Limb (tissue), 2 donors: ENCODE measurements around the gene PCSK1N.
"Not testable (repeated sequence)": the region's sequence is repeated elsewhere in the genome, so short reads cannot be mapped to it uniquely, and the experiment has no call there.

Experiments used
- DNase-seq, 2 donors: peaks; one replicate each; pipeline ENCODE4 v3.0.0-alpha.2; 2016; ENCODE audit errors: extremely low spot score in 2 of 2

Gene PCSK1N, protein sequence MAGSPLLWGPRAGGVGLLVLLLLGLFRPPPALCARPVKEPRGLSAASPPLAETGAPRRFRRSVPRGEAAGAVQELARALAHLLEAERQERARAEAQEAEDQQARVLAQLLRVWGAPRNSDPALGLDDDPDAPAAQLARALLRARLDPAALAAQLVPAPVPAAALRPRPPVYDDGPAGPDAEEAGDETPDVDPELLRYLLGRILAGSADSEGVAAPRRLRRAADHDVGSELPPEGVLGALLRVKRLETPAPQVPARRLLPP

DNA sequence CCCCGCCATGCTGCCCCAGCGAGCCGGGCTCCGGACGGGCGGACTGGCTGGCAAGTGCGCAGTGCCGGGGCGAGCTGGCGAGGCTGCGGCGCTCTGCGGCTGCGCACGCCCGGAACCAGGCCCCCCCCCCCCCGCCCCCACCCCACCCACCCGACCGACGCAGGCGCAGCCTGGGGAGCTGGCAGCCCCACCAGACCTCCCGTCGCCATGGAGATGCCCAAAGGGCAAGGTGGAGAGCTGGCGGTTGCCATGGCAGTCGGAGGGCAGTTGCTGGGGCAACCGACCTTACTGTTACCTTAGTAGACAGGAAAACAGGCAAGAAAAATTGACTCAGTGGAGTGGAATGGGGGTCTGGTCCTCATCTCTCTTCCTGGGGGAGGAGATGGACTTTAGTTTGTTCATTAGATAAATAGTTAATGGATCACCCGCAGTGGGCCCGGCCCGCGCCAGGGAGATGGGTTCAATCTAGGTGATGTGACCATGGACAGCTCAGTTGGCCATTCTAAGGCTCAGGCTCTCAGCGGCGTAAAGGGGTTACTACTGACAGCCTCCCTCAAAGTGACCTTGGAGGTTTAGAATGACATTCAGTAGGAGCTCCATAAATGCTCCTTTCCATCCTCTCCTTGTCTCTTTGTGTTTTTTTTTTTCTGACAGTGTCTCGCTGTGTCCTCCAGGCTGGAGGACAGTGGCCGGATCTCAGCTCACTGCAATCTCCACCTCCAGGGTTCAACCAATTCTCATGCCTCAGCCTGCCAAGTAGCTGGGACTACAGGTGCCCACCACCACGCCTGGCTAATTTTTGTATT, at the start of gene PCSK1N:
PCSK1N (minus strand) TSS at position 87 of the 806 bp plus-strand sequence; CDS start at position 9, 78 bp downstream.
- DNase-seq, result peak in 1 of 2 donors; percentile 65

DNA sequence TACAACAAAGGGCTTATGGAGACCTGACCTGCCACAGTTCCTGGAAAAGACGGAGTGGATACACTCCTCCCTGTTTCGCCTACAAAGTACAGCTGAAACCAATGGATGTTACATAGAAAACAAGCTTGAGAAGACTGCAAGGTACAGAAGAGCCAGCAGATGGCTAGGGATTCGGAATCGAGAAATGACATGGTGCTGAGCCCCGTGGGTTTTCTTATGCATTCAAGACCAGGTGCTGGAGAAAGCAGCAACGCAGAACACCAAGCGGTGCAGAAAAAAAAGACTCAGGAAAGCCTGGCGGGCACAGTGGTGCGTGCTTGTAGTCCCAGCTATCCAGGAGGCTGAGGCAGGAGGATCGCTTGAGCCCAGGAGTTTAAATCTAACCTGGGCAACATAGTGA, 48.3 kb upstream of the PCSK1N start:
- DNase-seq, result no peak

DNA sequence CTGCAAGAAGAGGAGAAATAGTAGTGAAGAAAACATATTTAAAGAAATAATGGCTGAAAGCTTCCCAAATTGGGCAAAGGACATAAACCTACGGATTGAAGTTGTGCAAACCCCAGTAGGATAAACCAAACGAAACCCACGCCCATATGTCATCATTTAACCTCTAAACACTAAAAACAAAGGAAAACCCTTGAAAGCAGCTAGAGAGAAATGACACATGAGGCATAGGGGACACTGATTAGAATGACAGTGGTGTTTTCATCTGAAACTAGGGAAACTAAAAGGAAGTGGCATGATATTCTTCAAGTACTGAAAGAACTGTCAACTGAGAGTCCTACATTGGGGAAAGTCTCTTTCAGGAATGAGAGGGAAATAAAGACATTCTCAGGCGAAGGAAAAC, 41.5 kb upstream of the PCSK1N start:
- DNase-seq, result not testable (repeated sequence)

DNA sequence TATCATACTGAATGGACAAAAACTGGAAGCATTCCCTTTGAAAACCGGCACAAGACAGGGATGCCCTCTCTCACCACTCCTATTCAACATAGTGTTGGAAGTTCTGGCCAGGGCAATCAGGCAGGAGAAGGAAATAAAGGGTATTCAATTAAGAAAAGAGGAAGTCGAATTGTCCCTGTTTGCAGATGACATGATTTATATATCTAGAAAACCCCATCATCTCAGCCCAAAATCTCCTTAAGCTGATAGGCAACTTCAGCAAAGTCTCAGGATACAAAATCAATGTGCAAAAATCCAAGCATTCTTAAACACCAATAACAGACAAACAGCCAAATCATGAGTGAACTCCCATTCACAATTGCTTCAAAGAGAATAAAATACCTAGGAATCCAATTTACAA, 36.6 kb upstream of the PCSK1N start:
- not testable (repeated sequence) for DNase-seq

DNA sequence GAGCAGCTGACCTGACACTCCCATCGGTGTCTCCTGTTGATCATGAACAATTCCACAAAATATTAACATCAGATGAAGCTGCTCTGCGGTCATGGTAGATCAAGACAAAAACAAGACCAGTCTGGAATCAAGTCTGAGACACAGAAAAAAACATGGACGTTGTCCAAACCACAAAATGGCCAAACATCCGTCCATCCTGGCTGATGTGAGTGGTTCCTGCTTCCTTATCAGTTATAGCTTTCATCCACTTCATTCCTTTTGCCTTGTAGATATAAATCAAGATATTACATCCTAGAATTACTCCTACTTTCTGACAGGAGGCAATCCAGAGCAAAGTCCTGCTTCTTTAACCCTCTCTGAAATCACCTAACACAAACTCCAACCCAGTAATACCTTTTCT, 28.8 kb upstream of the PCSK1N start:
- DNase-seq, result no peak

DNA sequence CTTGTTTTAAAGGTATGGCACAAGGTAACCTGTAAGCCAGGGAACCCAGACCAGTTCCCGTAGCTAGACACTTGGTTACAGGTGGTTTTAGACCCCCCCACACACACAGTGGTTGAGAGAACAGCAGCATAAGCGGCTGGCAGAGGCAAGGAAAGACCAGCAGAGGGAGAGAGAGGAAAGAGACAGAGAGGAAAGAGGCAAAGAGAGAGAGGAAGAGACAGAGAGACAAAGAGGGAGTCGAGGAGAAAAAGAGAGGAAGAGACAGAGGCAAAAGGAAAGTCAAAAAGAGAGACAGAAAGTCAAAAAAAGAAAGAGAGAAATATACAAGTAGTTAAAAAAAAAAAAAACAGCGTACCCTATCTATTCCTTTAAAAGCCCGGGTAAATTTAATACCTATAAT, 19.5 kb upstream of the PCSK1N start:
- no peak for DNase-seq

DNA sequence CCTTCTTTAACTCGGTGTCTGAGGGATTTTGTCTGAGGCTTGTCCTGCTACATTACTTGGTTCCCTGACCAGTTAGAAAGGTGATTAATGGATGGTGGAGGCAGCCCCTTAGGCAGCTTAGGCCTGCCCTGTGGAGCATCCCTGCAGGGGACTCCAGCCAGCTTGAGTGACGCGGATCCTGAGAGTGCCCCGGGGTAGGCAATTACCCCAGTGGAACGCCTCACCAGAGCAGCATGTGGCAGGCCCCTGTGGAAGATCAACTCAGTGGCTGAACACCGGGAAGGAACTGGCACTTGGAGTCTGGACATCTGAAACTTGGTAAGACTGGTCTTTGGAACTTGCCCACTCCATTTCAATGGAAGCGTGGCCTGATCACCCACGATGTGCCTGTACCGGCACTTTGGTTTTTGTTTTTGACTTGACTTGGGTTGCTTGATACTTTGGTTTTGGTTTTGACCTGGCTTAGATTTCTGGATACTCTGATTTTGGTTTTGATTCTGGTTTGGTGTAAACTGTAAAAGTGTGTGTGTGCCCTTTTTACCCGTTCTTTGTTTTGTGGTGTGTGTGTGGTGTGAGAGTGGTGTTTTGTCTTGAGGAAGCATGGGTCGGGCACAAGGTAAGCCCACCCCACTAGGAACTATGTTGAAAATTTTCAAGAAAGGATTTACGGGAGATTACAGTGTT, 18.9 kb upstream of the PCSK1N start:
- DNase-seq, result not testable (repeated sequence)

DNA sequence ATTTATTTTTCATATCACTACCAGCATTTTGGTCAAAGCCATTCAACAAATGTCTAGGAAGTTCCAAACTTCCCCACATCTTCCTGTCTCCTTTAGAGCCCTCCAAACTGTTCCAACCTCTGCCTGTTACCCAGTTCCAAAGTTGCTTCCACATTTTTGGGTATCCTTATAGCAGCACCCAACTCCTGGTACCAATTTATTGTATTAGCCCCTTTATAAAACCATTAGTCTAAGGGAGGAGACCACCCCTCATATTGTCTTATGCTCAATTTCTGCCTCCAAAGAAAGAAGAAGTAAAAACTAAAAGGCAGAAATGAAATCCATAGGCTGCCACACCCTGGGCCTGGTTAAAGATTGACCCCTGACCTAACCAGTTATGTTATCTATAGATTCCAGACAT, 18.1 kb upstream of the PCSK1N start:
- not testable (repeated sequence) for DNase-seq

DNA sequence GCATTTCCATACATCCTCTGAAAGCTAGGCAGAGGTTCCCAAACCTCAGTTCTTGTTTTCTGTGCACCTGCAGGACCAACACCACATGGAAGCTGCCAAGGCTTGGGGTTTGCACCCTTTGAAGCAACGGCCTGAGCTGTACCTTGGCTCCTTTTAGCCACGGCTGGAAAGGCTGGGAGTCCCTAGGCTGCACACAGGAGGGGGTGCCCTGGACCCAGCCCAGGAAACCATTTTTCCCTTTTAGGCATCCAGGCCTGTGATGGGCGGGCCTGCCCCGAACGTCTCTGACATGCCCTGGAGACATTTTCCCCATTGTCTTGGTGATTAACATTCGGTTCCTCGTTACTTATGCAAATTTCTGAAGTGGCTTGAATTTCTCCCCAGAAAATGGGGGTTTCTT, 17.4 kb upstream of the PCSK1N start:
- DNase-seq, result no peak

DNA sequence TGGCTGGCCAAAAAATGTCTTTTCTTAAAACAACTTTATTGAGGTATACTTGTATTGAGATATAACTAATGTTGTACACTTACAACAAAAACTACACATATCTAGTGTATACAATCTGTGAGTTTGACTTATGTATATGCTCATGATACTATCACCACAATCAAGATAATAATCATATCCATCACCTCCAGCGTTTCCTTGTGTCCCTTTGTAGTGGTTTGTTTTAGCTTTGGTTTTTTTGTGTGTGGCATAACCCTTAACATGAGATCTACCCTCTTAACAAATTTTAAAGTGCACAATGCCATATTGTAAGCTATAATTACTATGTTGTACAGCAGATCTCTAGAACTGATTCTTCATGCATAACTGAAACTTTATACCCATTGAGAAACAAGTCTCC, 13.4 kb upstream of the PCSK1N start:
- no peak for DNase-seq

DNA sequence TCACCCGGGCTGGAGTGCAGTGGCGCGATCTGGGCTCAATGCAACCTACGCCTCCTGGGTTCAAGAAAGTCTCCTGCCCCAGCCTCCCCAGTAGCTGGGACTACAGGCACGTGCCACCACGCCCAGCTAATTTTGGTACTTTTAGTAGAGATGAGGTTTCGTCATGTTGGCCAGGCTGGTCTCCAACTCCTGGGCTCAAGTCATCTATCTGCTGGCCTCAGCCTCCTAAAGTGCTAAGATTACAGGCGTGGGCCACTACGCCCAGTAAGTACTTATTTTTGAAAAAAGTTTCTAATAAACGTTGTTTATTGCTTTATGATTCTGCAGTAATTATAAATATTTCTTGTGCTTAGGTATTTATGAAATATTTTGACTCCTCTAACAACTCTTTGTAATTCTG, 4.3 kb upstream of the PCSK1N start:
- no peak for DNase-seq

DNA sequence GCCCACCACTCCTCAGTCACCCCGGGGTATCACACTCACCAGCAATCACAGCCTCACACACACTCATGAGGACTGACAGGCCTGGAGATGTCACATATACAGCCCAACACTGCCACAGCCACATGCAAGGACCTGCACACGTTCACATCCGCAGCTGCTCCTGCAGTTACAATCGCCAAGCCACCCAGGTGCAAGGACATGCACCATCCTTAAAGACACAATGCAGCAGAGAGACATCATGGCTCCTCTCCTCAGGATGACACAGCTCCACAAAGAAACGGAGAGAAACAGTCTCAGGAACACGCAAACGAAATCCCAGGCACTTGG, 1.1 kb downstream of the PCSK1N start:
- peak in 1 of 2 donors; percentile 27 for DNase-seq

DNA sequence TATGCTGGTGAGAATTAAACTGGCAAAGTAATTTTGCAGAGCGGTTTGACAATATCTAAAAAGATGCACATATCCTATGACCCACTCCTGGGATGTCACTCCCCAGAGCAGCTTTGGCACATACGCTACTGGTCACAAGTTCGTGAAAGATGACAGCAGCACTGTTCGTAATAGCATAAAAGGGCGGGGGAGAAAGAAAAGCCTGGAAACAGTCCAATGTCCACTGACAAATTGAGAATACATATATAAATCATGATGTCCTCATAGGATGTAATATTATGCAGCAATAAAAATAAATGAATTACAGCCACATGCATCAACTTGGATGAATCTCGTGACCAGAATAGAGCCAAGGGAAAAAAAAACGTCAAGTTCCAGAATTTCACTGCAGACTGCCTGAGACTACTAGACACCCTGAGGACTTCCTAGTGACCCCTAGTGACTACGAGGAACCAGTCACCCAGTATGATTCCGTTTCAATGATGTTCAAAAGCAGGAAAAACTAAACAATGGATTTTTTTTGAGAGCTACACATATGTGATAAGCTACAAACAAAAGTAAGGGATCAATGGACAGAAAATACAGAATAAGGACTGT, 1.8 kb downstream of the PCSK1N start:
- no peak for DNase-seq

DNA sequence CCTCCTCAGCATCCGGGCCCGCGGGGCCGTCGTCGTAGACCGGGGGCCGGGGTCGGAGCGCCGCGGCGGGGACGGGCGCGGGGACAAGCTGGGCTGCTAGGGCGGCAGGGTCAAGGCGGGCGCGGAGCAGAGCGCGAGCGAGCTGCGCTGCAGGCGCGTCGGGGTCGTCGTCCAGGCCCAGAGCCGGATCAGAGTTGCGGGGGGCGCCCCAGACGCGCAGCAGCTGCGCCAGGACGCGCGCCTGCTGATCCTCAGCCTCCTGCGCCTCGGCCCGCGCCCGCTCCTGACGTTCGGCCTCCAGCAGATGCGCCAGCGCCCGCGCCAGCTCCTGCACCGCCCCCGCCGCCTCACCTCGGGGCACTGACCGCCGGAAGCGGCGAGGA, 3.5 kb downstream of the PCSK1N start:
- DNase-seq, result no peak

DNA sequence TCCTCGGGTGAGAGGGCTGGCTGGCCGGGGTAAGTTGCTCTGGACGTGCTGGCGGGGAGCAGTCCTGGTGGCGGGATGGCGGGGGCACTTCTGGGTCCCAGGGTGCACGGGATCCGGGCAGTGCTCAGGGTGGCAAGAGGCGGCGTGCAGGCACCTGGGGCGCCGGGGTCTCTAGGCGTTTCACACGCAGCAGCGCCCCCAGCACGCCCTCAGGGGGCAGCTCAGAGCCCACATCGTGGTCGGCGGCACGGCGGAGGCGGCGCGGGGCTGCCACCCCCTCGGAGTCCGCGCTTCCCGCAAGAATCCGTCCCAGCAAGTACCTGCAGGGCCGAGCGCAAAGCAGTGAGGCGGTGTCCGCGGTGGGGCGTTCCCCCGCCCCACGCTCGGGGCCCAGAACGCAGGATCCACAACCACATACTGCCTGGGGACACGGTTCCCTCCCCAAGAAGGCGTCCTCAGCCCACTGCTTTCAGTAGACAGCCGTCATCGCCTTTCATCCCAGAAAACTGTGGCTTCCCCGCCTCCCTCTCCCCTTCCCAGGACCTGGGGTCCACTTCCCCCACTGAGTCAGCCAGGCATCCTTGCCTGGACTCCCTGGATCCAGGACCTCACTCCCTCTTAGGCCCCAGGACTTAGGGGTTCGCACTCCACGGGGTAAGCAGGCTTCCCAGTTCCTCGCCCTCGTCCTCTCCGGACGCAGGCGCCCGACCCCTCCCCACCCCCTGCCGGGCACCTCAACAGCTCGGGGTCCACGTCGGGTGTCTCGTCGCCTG, 4.1 kb downstream of the PCSK1N start:
- no peak for DNase-seq

DNA sequence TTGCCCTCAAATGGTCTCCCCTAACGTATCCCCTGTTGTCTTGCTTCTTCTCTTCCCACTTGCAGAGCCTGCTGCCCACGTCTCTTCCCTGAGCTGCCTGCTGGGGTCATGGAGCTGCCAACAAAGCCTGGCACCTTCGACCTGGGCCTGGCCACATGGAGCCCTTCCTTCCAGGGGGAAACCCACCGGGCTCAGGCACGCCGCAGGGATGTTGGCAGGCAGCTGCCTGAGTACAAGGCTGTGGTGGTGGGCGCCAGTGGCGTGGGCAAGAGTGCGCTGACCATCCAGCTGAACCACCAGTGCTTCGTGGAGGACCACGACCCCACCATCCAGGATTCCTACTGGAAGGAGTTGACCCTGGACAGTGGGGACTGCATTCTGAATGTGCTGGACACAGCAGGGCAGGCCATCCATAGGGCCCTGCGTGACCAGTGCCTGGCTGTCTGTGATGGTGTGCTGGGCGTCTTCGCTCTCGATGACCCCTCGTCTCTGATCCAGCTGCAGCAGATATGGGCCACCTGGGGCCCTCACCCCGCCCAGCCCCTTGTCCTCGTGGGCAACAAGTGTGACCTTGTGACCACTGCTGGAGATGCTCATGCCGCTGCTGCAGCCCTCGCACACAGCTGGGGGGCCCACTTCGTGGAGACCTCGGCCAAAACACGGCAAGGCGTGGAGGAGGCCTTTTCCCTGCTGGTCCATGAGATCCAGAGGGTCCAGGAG, 6.2 kb downstream of the PCSK1N start:
- DNase-seq, result no peak

DNA sequence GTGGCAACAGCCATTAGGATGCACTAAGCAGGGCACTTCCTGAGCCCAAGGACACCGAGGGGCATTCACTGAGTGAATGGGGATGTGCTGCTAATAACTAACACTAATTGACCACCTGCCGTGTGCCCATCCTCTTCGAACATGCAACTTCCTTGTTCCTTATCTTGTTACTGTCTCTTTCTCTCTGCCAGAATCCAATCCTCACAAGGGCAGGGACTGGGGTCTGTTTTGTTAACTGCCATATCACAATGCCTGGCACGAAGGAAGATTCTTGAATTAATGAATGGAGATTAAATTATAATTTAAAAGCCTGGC, 7.8 kb downstream of the PCSK1N start:
- no peak for DNase-seq

DNA sequence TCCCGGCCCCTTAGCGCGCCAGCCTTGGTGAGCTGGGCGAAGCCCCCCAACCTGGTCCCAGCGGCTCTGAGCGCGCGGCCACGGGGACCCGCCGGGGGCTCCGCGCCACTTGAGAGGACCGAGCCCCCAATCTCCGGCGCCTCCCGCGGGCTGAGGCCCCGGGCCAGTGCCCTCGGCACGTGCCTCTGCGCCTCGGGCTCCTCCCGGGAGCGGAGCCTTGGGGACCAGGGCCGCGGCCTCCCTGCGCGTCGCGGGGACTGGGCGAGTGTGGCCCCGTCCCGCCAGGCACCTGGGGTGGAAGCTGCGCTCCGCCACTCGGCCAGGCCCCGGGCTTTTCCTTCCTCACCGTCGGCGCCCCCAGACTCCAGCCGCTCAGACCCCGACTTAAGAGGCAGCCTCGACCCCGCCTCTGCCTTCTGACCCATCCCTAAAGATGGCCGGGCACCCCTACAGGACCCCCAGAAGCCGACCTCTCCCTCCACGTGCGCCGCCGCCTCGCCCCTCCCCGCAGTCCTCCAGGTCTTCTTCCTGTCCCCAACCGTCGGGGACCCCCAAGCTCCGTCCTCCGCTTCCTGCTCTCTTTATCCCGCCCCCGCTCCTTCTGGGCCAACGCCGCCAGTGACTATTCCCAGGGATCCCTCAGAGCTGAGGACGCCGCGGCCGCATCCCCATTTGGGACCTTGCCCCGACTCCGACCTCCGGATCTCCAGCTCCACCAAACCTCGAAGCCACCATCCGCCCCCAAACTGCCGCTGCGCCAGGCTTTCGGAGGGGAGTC, 8.3 kb downstream of the PCSK1N start:
- DNase-seq, result no peak

DNA sequence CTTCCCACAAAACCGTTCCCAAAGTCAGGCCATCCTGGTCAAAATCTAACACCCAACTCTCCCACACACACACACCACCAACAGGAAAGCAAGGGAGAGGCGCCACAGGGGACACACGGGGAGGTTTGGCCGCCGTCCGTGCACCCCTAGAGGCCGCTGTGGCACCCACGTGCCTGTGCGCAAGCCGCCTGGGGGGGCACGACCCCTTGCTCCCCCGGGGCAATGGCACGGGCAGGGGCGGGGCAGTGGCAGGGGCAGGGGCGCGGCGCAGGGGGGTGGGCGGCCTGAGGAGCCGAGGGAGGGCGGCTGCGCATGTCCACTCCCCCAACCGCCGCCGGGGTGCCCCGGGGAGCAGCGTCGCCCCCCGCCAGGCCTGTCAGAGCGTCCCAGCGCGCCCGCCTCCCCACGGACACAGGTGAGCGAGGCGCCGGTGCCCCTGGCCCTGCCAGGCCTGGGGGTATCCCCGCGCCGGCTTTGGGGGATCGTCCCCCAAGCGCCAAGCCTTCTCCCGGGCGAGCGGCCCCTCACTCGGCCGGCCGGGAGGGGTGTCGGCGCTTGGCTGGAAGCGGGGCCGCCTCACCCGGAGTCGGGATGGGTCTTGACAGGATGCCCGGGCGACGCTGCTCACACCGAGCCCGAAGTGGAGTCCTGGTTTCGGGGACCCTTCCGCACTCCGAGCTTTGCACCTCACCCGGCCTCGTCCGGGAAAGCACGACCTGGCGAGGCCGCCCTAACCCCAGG, 9.1 kb downstream of the PCSK1N start, which contains the start of gene ERAS:
ERAS (plus strand) TSS at position 379 of the 741 bp plus-strand sequence. CDS start 2,611 bp downstream, outside the sequence.
- DNase-seq, result no peak
